NT2/D1 (cell line): ENCODE results near the gene ST3GAL6.

Source experiments
- DNase-seq: peaks from one replicate; pipeline ENCODE4 v3.0.0-alpha.2; 2011; ENCODE audit warnings: low read depth, low spot score
- H3K27me3 ChIP-seq: 2 replicates; pipeline ENCODE4 v1.6.0; 2011; ENCODE audit warnings: mild to moderate bottlenecking; ENCODE audit not compliant: insufficient read length, insufficient read depth
- H3K36me3 ChIP-seq: 2 replicates; pipeline ENCODE4 v1.6.1; 2011; ENCODE audit warnings: mild to moderate bottlenecking, low read length, mixed read lengths; ENCODE audit not compliant: insufficient read depth, insufficient read length
- H3K4me1 ChIP-seq: 2 replicates; pipeline ENCODE4 v1.5.1; 2011; ENCODE audit not compliant: insufficient read depth, insufficient read length
- H3K4me3 ChIP-seq: 2 replicates; pipeline ENCODE4 v1.5.1; 2011; ENCODE audit warnings: low read depth; ENCODE audit not compliant: insufficient read length
- H3K9ac ChIP-seq: 2 replicates; pipeline ENCODE4 v1.6.0; 2011; ENCODE audit warnings: low read depth; ENCODE audit not compliant: insufficient read length
- H3K9me3 ChIP-seq: 2 replicates; pipeline ENCODE4 v1.5.1; 2011; ENCODE audit warnings: mild to moderate bottlenecking, low read length; ENCODE audit not compliant: insufficient read depth
- SUZ12 ChIP-seq: IDR thresholded peaks from 2 replicates; pipeline ENCODE4 v1.6.1; 2011; ENCODE audit not compliant: insufficient read length, insufficient read depth; ENCODE audit errors: extremely low read depth
- YY1 ChIP-seq: IDR thresholded peaks from 2 replicates; pipeline ENCODE4 v1.6.1; 2011; ENCODE audit not compliant: insufficient read length, insufficient read depth
- ZNF274 ChIP-seq: IDR thresholded peaks from 2 replicates; pipeline ENCODE4 v1.6.1; 2011; ENCODE audit warnings: mild to moderate bottlenecking, low read depth, low read length

The ST3GAL6 gene

DNA sequence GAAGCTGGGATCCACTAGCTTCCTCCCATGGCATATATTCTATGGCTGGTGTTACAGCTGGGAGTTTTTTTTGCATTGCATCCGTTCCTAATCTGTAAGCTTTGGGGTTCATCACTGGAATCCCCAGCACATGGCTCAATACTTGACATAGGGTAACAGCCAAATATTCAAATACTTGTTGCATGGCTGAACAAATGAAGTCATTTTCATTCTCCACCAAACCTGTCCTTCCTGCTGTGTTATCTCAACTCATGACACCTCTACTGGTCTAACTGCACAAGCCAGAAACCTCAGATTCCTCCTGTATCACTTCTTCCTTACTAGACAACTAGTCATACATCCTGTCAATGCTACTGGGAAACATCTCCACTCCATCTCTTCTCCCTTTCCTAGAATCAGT is 43.4 kb downstream of the ST3GAL6 start:
- Histone ChIP-seq H3K36me3 (peaks cover 65% of the 10 kb centered on the region), H3K9ac (no peak overlapping the region)

DNA sequence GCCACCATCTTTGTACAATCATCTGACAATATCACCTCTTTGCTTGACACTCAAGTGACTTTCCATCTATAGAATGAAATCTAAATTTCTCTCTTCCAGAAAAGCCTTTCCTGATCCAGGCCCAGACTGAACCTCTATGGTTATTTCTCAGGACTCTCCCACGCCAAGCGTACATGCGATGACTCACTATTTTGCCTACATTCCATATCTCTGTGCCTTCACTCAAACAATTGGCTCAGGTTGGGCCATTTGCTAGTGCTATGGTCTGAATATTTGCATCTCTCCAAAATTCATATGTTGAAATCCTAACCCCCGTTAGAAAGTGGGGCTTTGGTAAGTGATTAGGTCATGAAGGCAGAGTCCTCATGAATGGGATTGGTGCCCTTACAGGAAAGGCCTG is 43.9 kb downstream of the ST3GAL6 start:
- no peaks in the 10 kb centered on the region for H3K9me3 ChIP-seq
- no peak for TF ChIP-seq YY1
- no peak for TF ChIP-seq ZNF274
- TF ChIP-seq SUZ12: no peak
- no peak for DNase-seq
- H3K27me3 ChIP-seq: no peaks in the 10 kb centered on the region
- peaks cover 69% of the 10 kb centered on the region for H3K36me3 ChIP-seq
- no peak overlapping the region for H3K9ac ChIP-seq
- H3K4me3 ChIP-seq: no peak overlapping the region
- no peaks in the 10 kb centered on the region for H3K4me1 ChIP-seq

More for the DNA sequence above, 43.4 kb downstream of the ST3GAL6 start:
- no peaks in the 10 kb centered on the region for H3K9me3 ChIP-seq
- TF ChIP-seq YY1: no peak
- TF ChIP-seq ZNF274: no peak
- no peak for TF ChIP-seq SUZ12
- no peak overlapping the region for H3K4me3 ChIP-seq
- H3K4me1 ChIP-seq: no peaks in the 10 kb centered on the region
- H3K27me3 ChIP-seq: no peaks in the 10 kb centered on the region
- DNase-seq: no peak

DNA sequence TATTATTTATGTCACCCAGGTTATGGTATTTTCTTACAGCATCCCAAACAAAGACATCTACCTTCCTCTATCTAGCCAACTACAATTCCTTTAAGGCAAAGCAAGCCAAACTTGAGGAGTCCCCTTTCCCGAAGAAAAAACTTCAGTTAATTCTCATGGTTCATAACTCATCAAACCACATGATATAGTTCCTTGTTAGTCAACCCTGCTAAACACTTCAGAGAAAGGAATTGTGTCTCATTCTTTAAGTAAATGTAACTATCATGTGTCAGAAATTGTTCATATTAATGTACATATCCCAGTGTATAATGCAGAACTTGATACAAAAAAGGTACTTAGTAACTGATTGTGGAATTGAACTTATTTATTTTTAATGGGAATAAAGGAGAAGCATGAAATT is 44.4 kb downstream of the ST3GAL6 start:
- no peaks in the 10 kb centered on the region for H3K4me1 ChIP-seq
- H3K27me3 ChIP-seq: no peaks in the 10 kb centered on the region
- H3K36me3 ChIP-seq: peaks cover 73% of the 10 kb centered on the region
- no peak for DNase-seq
- no peak overlapping the region for H3K9ac ChIP-seq
- H3K4me3 ChIP-seq: no peak overlapping the region
- H3K9me3 ChIP-seq: no peaks in the 10 kb centered on the region
- no peak for TF ChIP-seq YY1
- TF ChIP-seq SUZ12: no peak
- no peak for TF ChIP-seq ZNF274

DNA sequence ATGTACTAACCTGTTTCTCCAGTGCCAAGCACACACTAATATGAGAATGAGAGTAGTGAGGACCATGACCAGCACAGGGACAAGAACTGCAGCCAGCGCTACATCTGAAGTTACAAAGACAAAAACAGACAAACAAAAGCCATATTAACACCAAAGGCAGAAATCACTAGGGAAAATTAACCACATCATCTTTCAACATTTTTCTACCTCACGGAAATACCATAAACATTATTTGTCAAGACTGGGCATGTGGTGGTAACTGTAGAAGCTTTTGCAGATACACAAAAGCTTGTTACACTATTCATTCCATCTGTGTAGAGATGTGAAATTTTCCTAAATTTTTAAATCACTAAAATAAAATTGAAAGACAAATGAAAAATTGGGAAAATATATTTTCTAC is 44.9 kb downstream of the ST3GAL6 start:
- H3K4me1 ChIP-seq: no peaks in the 10 kb centered on the region
- H3K9ac ChIP-seq: no peak overlapping the region
- peaks cover 73% of the 10 kb centered on the region for H3K36me3 ChIP-seq
- TF ChIP-seq ZNF274: no peak
- no peak for TF ChIP-seq YY1
- TF ChIP-seq SUZ12: no peak
- no peaks in the 10 kb centered on the region for H3K27me3 ChIP-seq
- DNase-seq: no peak
- no peak overlapping the region for H3K4me3 ChIP-seq
- no peaks in the 10 kb centered on the region for H3K9me3 ChIP-seq

DNA sequence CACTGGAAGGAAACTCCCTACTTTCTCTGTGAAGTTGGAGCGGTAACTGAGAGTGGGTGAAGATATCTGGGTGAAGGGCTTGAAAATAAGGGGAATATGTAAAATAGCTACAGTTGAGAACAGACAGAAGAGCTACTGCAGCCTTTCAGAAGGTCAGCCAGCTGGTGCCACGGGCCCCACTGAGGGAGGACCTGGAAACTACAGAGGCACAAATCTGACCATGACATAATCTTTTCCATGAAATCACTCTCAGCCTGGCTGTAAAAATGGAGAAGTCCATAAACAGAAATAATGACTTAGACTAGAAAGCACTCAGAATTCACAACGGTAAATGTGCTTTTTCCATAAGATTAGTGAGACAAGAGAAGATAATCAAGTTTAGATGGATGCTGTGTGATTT is 46.4 kb downstream of the ST3GAL6 start:
- peaks cover 85% of the 10 kb centered on the region for H3K36me3 ChIP-seq
- DNase-seq: no peak
- no peak overlapping the region for H3K4me3 ChIP-seq
- H3K9ac ChIP-seq: no peak overlapping the region
- TF ChIP-seq SUZ12: no peak
- TF ChIP-seq YY1: no peak
- no peak for TF ChIP-seq ZNF274
- H3K9me3 ChIP-seq: no peaks in the 10 kb centered on the region
- H3K4me1 ChIP-seq: no peaks in the 10 kb centered on the region
- no peaks in the 10 kb centered on the region for H3K27me3 ChIP-seq

DNA sequence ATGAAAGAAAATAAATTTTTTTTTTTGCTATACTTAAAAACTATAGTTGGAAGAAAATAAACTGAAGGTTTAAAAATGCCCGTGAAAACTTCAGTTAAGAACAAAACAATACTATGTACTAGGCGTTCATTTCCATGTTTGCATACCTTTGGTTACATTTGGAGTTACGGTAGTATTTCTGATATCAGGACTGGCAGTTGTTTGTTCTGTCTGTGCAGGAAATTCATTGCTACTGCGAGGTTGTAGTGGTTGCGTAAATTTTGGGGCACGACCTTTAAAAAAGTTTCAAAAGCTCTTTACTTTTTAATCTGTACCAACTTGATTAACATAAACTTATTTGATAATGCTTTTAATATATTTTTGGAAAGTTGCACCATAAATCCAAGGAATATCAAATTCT is 47.9 kb downstream of the ST3GAL6 start:
- Histone ChIP-seq H3K4me1 (no peaks in the 10 kb centered on the region), H3K9me3 (no peaks in the 10 kb centered on the region), H3K9ac (no peak overlapping the region), H3K27me3 (no peaks in the 10 kb centered on the region), H3K36me3 (peaks cover 75% of the 10 kb centered on the region), H3K4me3 (no peak overlapping the region)
- TF ChIP-seq ZNF274 (no peak), SUZ12 (no peak), YY1 (no peak)
- DNase-seq: no peak

DNA sequence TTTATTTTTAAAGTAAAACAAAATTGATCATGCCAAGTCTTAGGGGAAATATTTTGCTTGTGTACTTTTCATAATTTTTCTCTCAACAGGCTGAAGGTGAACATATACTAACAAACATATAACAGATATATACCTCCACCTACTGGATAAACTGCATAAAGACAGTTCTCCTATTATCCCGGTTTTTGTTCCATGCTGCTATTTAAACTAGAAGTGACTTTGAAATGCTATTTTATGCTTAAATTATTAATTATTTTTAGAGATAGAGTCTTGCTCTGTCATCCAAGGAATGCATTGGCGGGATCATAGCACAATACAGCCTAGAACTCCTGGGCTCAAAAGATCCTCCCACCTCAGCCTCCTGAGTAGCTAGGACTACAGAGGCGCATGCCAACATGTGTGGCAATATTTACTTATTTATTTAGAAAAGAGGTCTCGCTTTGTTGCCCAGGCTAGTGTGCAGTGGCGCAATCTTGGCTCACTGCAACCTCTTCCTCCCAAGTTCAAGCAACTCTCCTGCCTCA is 49.8 kb downstream of the ST3GAL6 start:
- Histone ChIP-seq H3K4me3 (no peak overlapping the region), H3K9me3 (no peaks in the 10 kb centered on the region), H3K4me1 (no peaks in the 10 kb centered on the region), H3K36me3 (peaks cover 69% of the 10 kb centered on the region), H3K9ac (no peak overlapping the region), H3K27me3 (no peaks in the 10 kb centered on the region)
- no peak for TF ChIP-seq SUZ12
- TF ChIP-seq YY1: no peak
- TF ChIP-seq ZNF274: no peak
- DNase-seq: no peak
